Common myeloid progenitor, CD34-positive (primary cell): ENCODE results near the gene MEGF10.

Experiments used
- CTCF ChIA-PET: fragments of 350-600 bp; sonication (Branson Sonifier 250); formaldehyde crosslinking; loops from one replicate; lab custom pipeline; 2021; ENCODE audit warnings: antibody characterized with exemption; lab: Charles Lee
- POLR2A ChIA-PET: fragments of 350-600 bp; sonication (Branson Sonifier 250); formaldehyde crosslinking; loops from one replicate; lab custom pipeline; 2021; ENCODE audit warnings: antibody characterized with exemption; lab: Charles Lee
- DNase-seq, 3 donors: peaks; one replicate each; pipeline versions ENCODE4 v3.0.0 to v3.0.0-alpha.2; 2013
- H3K27ac ChIP-seq, 2 experiments: 1 replicate in 1 of 2; 2 replicates in 1 of 2; pipeline ENCODE4 v1.7.0; 2013; ENCODE audit warnings: inconsistent platforms in 2 of 2, low read length in 2 of 2, mild to moderate bottlenecking in 2 of 2, low read depth in 1 of 2, moderate library complexity in 1 of 2; ENCODE audit not compliant: severe bottlenecking in 2 of 2, insufficient read depth in 1 of 2, poor library complexity in 1 of 2
- H3K27me3 ChIP-seq, 5 experiments: replicated peaks in 2 of 5; 1 replicate in 3 of 5; 2 replicates in 2 of 5; pipeline versions ENCODE4 v1.6.1 to v1.7.0; 2013; ENCODE audit warnings: low read length in 4 of 5, mild to moderate bottlenecking in 2 of 5, moderate library complexity in 2 of 5, inconsistent platforms in 1 of 5; ENCODE audit not compliant: insufficient read depth in 5 of 5, control insufficient read depth in 4 of 5
- H3K36me3 ChIP-seq, 4 experiments: 1 replicate in 2 of 4; 2 replicates in 2 of 4; pipeline versions ENCODE4 v1.6.1 to v1.7.0; 2013; ENCODE audit warnings: low read length in 3 of 4, control low read depth in 1 of 4, mild to moderate bottlenecking in 1 of 4; ENCODE audit not compliant: control insufficient read depth in 4 of 4, insufficient read depth in 4 of 4
- H3K4me1 ChIP-seq, 4 experiments: 1 replicate in 3 of 4; 2 replicates in 1 of 4; pipeline versions ENCODE4 v1.6.1 to v1.7.1; 2013; ENCODE audit warnings: low read length in 3 of 4, mild to moderate bottlenecking in 3 of 4, control low read depth in 1 of 4, inconsistent platforms in 1 of 4, moderate library complexity in 1 of 4; ENCODE audit not compliant: control insufficient read depth in 4 of 4, insufficient read depth in 4 of 4; ENCODE audit errors: control extremely low read depth in 1 of 4
- H3K4me3 ChIP-seq, 7 experiments: 1 replicate in 4 of 7; 2 replicates in 3 of 7; pipeline versions ENCODE4 v1.5.1 to v1.7.0; 2013; ENCODE audit warnings: mild to moderate bottlenecking in 7 of 7, low read length in 6 of 7, moderate library complexity in 6 of 7, inconsistent platforms in 2 of 7, low read depth in 2 of 7, control low read depth in 1 of 7; ENCODE audit not compliant: insufficient read depth in 4 of 7, control insufficient read depth in 1 of 7; ENCODE audit errors: extremely low read depth in 1 of 7
- H3K9me3 ChIP-seq, 5 experiments: 1 replicate in 4 of 5; 2 replicates in 1 of 5; pipeline versions ENCODE4 v1.6.1 to v1.7.1; 2013; ENCODE audit warnings: low read length in 4 of 5, mild to moderate bottlenecking in 2 of 5, inconsistent platforms in 1 of 5, low read depth in 1 of 5, moderate library complexity in 1 of 5; ENCODE audit not compliant: control insufficient read depth in 4 of 5, insufficient read depth in 2 of 5; ENCODE audit errors: control extremely low read depth in 1 of 5
- WGBS: methylation state at CpG from one replicate; pipeline ENCODE4 v1.1.5; 2013; ENCODE audit not compliant: insufficient coverage; 5-methylcytosine and 5-hydroxymethylcytosine counted together

MEGF10 gene

DNA sequence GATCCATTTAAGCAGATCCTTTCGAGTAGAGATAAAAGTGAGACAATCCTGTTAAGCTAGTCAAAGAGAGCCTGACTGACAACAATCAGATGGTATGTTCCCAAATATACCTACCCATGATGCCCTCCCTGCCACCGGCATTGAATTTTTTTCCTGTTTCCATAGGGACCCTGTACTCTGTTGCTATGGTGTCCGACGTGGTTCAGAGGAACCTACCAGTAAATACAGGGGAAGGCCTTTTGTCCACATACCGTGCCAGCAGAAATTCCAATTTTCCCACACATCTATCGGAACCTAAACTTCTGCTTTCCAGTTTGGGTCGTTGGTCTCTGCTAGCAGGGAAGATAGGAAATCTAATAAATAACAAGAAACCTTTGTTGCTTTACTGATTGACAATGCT, 64.7 kb downstream of the MEGF10 start:
- H3K9me3 ChIP-seq, result no peaks in the 10 kb centered on the region
- no peak overlapping the region for H3K27ac ChIP-seq
- WGBS, result 100% methylated on average over 5 of the region's 7 CpGs
- no peaks in the 10 kb centered on the region for H3K27me3 ChIP-seq
- H3K4me1 ChIP-seq, result peaks cover 0 to 15% (median 6%) of the 10 kb centered on the region in 4 experiments
- H3K36me3 ChIP-seq, result no peaks in the 10 kb centered on the region
- ChIA-PET CTCF (no interaction called here), POLR2A (no interaction called here)
- H3K4me3 ChIP-seq, result no peak overlapping the region
- no peak for DNase-seq

DNA sequence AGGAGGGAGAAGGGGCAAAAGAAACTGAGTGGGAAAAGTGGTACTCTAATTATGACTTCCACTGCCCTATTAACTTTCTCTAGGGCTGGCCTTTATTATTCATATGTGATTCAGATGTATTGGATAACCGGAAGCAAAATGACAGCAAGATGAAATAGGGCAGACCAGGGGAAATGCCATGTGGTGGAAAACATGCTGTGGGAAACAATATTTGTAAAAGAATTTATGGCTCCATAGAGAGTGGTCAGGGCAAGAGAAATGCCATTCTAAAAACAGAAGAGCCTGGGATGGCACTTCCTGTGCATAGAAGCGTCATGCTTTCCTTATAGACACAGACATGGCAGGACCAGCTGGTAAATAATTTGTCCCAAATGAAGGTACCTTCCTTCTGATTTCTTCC, 67.7 kb downstream of the MEGF10 start:
- peaks cover 0 to 15% (median 6%) of the 10 kb centered on the region in 4 experiments for H3K4me1 ChIP-seq
- H3K9me3 ChIP-seq, result no peaks in the 10 kb centered on the region
- no peak overlapping the region for H3K27ac ChIP-seq
- WGBS, result 22% methylated on average over 2 of the region's 2 CpGs
- H3K36me3 ChIP-seq, result no peaks in the 10 kb centered on the region
- ChIA-PET CTCF (interaction anchor here (1.6 kb wide), 1 partner anchor 15 kb away, joined by 4 read pairs; no protein-coding TSS in a partner anchor), POLR2A (no interaction called here)
- H3K4me3 ChIP-seq, result no peak overlapping the region
- no peaks in the 10 kb centered on the region for H3K27me3 ChIP-seq
- no peak for DNase-seq

DNA sequence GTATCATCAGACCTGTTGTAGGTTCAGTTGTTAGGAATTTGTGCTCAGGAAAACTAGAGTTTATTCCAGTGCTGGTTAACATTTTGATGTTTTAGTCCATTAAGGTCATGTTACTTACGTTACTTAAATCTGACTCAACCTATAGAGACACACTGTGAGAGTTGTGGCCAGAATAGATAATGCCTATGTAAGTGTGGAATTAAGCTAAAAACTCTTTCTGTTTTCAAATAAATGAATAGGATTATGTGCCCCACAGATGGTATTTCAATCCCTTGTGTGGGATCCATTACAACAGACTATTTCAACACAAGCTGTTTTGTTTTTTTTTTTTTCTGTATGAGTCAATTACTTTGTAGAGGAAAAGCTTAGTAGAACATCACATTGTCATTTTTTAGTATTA, 68.1 kb downstream of the MEGF10 start:
- no peak overlapping the region for H3K4me3 ChIP-seq
- no CpG with 5 or more reads among the region's 1 CpG for WGBS
- H3K36me3 ChIP-seq, result no peaks in the 10 kb centered on the region
- no peak overlapping the region for H3K27ac ChIP-seq
- H3K4me1 ChIP-seq, result peaks cover 0 to 15% (median 6%) of the 10 kb centered on the region in 4 experiments
- DNase-seq, result no peak
- no peaks in the 10 kb centered on the region for H3K27me3 ChIP-seq
- ChIA-PET POLR2A (no interaction called here), CTCF (interaction anchor here (0.7 to 1.6 kb wide), 3 partner anchors 9 to 16 kb away, joined by 3 to 4 read pairs (median 4); no protein-coding TSS in a partner anchor)
- no peaks in the 10 kb centered on the region for H3K9me3 ChIP-seq

DNA sequence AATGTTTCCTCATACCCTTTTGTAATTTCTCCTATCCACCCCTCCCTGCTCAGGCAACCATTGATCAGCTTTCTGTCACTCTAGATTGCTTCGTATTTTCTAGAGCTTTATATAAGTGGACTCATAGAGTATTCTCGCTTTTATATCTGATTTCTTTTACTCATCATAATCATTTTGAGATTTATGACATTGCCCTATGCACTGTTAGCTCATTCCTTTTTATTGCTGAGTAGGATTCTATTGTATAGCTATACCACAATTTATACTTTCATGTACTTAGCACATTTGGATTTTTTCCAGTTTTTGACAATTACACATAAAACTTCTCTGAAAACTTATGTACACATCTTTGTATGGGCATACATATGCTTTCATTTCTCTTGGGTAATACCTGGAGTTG, 68.9 kb downstream of the MEGF10 start:
- H3K9me3 ChIP-seq, result no peaks in the 10 kb centered on the region
- peaks cover 0 to 15% (median 6%) of the 10 kb centered on the region in 4 experiments for H3K4me1 ChIP-seq
- no peaks in the 10 kb centered on the region for H3K36me3 ChIP-seq
- WGBS, result no CpG with 5 or more reads among the region's 2 CpGs
- no peak for DNase-seq
- no peak overlapping the region for H3K4me3 ChIP-seq
- CTCF ChIA-PET, result interaction anchor here (0.7 to 1.6 kb wide), 3 partner anchors 8 to 16 kb away, joined by 3 to 4 read pairs (median 4); no protein-coding TSS in a partner anchor
- no peaks in the 10 kb centered on the region for H3K27me3 ChIP-seq
- H3K27ac ChIP-seq, result no peak overlapping the region
- POLR2A ChIA-PET, result no interaction called here

DNA sequence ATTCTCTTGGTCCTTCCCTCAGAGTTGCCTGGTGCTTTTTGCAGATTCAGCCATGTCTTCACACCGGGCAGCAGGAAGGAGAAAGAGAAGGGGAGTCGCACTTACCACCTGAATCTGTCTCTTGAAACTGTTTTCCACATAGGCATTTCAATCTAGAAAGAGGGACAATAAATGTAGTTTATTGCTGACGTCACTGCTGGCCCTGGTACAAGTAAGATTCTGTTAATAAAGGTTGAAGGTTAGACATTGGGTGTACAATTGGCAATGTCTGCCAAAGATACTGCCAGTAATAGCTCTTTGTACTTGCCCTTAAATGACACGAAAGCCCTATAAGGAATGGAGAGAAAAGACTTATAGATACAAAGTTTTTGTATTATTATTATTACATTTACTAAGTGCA, 72.8 kb downstream of the MEGF10 start:
- no peaks in the 10 kb centered on the region for H3K36me3 ChIP-seq
- ChIA-PET POLR2A (no interaction called here), CTCF (no interaction called here)
- H3K4me3 ChIP-seq, result no peak overlapping the region
- 100% methylated on average over 2 of the region's 4 CpGs for WGBS
- H3K9me3 ChIP-seq, result no peaks in the 10 kb centered on the region
- DNase-seq, result no peak
- peaks cover 0 to 6% (median under 1%) of the 10 kb centered on the region in 4 experiments for H3K4me1 ChIP-seq
- H3K27me3 ChIP-seq, result no peaks in the 10 kb centered on the region
- no peak overlapping the region for H3K27ac ChIP-seq

DNA sequence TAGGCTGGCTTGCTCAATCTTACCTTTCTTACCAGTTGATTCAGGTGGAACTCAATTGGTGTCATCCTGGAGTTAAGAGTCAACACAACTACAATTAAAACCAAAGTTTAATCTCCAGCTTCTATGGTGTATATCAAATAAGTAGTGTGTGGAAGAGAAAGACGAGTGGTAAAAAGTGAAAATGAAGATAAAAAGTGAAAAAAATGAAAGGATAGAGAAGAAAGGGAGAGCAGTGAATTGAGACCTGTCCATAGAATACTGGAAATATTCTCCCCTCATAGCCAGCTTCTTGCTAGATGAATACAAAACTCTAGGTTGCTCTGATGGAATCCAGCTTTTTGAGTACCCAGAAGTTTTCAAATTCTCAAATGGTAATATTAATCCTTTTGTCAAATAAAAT, 76.4 kb downstream of the MEGF10 start:
- Histone ChIP-seq H3K27me3 (no peaks in the 10 kb centered on the region), H3K36me3 (no peaks in the 10 kb centered on the region), H3K9me3 (no peaks in the 10 kb centered on the region), H3K4me3 (no peak overlapping the region), H3K27ac (no peak overlapping the region), H3K4me1 (no peaks in the 10 kb centered on the region)
- POLR2A ChIA-PET, result no interaction called here
- no peak for DNase-seq
- WGBS, result 100% methylated on average over 1 of the region's 1 CpG
- CTCF ChIA-PET, result interaction anchor here (1.4 kb wide), 1 partner anchor 8 kb away, joined by 4 read pairs; no protein-coding TSS in a partner anchor

DNA sequence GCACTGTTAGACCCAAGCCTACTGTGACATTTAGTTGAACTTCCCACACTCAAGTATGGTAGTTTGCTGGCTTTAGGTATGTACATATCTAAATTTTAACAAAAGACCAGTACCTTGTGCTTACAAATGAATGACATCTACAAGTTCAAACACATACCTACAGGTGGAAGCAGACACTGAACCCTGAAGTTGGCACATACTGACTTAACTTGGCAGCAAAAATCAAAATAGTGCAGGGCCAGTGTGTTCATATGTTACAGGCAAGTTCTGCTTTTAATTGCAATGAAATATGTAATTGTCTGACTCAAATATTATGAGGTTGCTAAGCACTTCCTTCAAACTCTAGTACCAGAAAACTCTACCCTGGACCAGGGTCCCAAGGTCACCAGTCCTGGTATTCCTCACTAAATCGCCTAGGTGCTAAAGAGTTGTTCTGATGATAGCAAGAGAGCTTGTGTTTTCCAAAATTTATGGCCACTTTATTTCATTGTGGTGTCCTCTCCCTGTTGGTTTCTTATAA, 77.4 kb downstream of the MEGF10 start:
- ChIA-PET POLR2A (no interaction called here), CTCF (interaction anchor here (1.4 kb wide), 1 partner anchor 9 kb away, joined by 4 read pairs; no protein-coding TSS in a partner anchor)
- Histone ChIP-seq H3K4me1 (no peaks in the 10 kb centered on the region), H3K27me3 (no peaks in the 10 kb centered on the region), H3K36me3 (no peaks in the 10 kb centered on the region), H3K9me3 (no peaks in the 10 kb centered on the region), H3K4me3 (no peak overlapping the region), H3K27ac (no peak overlapping the region)
- no CpG with 5 or more reads among the region's 1 CpG for WGBS
- peak in 2 of 3 donors; percentile 33 to 62 for DNase-seq
